Measurements from ENCODE around the gene DOC2B. TPM values are rescaled to one million over a fixed set of nuclear protein-coding genes. Genes with fewer than 3 reads are reported as not detected.

The DOC2B gene
- total and polyA plus RNA-seq, 3 donors from 2014 or later = 1.4 to 4.0 (median 1.9) TPM

DNA sequence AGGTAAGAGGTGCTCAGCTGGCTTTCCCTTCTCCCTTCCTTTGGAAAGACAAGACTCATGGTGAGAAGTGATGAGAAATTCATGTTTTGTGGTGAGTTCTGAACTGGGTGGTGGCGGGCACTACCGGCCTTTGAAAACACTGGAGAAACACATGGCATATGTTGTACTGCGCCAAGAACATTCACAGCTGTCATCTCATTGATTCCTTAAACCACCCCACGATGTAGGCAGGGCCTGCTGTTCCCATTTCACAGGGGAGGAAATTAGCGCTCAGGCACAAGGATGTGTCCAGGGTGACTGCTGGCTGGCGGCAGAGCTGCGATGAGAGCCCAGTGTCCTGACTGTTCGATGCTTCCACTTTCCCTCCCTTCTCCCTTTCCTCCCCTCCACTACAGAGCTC is 1.6 kb upstream of the DOC2B start:
- Histone ChIP-seq H3K4me3 (no peak overlapping the region), H3K27me3 (no peaks in the 10 kb centered on the region), H3K9me3 (no peaks in the 10 kb centered on the region), H3K27ac (no peak overlapping the region), H3K4me1 (no peaks in the 10 kb centered on the region), H3K36me3 (ENCODE audit: low read depth, missing control alignments) (no peaks in the 10 kb centered on the region)
- TF ChIP-seq, protein P1, sequence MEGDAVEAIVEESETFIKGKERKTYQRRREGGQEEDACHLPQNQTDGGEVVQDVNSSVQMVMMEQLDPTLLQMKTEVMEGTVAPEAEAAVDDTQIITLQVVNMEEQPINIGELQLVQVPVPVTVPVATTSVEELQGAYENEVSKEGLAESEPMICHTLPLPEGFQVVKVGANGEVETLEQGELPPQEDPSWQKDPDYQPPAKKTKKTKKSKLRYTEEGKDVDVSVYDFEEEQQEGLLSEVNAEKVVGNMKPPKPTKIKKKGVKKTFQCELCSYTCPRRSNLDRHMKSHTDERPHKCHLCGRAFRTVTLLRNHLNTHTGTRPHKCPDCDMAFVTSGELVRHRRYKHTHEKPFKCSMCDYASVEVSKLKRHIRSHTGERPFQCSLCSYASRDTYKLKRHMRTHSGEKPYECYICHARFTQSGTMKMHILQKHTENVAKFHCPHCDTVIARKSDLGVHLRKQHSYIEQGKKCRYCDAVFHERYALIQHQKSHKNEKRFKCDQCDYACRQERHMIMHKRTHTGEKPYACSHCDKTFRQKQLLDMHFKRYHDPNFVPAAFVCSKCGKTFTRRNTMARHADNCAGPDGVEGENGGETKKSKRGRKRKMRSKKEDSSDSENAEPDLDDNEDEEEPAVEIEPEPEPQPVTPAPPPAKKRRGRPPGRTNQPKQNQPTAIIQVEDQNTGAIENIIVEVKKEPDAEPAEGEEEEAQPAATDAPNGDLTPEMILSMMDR (IDR thresholded peaks at IDR 0.05) = no peak
- no peak for TF ChIP-seq POLR2A (IDR thresholded peaks at IDR 0.05)
- intact Hi-C loops (cut with DNase I; ENCODE audit: low total_unique reads) = no loop called here
- no peak for DNase-seq
- WGBS, 2 donors = 85 to 87% methylated on average over 8 of the region's 8 CpGs

DNA sequence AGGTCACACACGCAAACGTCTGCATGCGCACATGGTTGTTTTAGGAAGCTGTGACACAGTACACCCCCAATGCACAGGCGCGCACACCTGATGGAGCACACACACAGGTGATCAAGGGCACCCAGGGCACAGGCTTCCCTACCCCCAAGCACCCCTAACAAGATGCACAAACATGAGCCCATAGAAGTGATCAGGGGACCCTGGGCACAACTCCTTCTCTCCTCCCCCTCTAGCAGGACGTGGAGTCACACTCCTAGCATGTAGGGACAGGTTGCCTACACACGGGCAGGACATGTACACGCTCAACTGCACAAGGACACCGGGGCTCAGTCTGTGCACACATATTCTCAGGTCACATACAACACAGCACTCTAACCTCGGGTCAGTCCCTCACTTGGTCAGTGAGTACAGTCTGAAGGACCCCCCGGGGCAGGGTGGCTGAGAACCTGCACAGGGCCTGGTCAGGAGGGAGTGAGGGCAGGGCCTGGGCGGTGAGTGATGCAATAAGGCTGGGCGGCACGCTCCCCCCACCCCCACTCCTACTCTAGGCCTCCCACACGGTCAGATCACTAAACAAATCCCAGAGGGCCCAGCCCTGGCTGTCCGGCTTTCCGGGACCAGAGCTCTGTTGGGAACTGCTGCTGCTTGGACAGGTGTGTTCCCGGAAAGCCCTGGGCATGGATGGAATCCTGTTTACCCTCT is 751 bp upstream of the DOC2B start:
- TF ChIP-seq, protein P1 (IDR thresholded peaks at IDR 0.05) = no peak
- TF ChIP-seq POLR2A (IDR thresholded peaks at IDR 0.05) = no peak
- no peak for DNase-seq
- no peak overlapping the region for H3K27ac ChIP-seq
- 61% methylated on average over 18 of the region's 18 CpGs; no CpG with 5 or more reads in 1 of the 2 donors for WGBS, 2 donors
- no peaks in the 10 kb centered on the region for H3K27me3 ChIP-seq
- H3K4me1 ChIP-seq = no peaks in the 10 kb centered on the region
- H3K36me3 ChIP-seq (ENCODE audit: low read depth, missing control alignments) = no peaks in the 10 kb centered on the region
- no peak overlapping the region for H3K4me3 ChIP-seq
- intact Hi-C loops (cut with DNase I; ENCODE audit: low total_unique reads) = no loop called here
- H3K9me3 ChIP-seq = no peaks in the 10 kb centered on the region

DNA sequence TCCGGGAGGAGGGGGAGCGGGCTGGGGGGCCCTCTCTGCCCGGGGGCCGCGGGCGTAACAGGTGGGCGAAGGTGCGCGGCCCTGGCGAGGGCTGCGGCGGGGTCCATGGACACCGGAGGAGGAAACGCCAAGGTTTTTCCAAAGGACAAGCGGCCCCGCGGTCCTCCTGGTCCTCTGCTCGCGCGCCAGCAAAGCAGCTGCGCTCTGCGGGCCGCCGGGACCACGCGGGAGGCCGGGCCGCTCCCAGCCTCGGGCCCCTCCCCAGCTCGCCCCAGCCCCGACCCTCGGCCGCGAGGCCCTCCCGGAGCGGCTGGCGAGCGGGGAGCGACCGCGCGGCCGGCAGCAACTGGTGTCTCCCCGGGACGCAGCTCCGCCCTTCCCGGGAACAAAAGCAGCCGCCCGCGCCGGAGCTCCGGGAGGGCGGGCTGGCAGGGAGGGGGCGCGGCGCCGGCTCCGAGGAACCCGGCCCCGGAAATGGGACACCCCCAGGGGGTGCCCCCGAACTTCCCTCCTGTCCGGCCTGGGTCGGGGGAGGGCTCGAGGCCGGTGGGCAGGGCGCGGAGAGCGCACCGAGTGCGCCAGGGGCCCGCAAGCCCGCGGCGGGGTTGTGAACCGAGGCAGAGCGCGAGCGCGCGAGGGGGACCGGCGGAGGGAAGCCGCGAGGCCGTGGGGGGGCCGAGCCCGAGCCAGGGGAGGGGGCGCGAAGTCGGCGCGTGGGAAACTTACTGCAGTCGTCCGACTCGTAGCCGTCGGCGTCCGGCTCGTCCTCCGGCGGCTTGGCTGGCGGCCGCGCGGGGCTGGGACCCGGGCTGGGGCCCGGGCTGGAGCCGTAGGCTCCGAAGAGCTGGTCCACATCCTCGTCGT is 837 bp downstream of the DOC2B start:
- Histone ChIP-seq H3K27ac (no peak overlapping the region), H3K9me3 (no peaks in the 10 kb centered on the region), H3K4me1 (no peaks in the 10 kb centered on the region), H3K4me3 (peak overlapping the region; percentile 32 to 47), H3K27me3 (no peaks in the 10 kb centered on the region), H3K36me3 (ENCODE audit: low read depth, missing control alignments) (no peaks in the 10 kb centered on the region)
- no peak for TF ChIP-seq POLR2A (IDR thresholded peaks at IDR 0.05)
- TF ChIP-seq, protein P1 (IDR thresholded peaks at IDR 0.05) = no peak
- 1% methylated on average over 86 of the region's 112 CpGs; no CpG with 5 or more reads in 1 of the 2 donors for WGBS, 2 donors
- intact Hi-C loops (cut with DNase I; ENCODE audit: low total_unique reads) = no loop called here
- DNase-seq = no peak

DNA sequence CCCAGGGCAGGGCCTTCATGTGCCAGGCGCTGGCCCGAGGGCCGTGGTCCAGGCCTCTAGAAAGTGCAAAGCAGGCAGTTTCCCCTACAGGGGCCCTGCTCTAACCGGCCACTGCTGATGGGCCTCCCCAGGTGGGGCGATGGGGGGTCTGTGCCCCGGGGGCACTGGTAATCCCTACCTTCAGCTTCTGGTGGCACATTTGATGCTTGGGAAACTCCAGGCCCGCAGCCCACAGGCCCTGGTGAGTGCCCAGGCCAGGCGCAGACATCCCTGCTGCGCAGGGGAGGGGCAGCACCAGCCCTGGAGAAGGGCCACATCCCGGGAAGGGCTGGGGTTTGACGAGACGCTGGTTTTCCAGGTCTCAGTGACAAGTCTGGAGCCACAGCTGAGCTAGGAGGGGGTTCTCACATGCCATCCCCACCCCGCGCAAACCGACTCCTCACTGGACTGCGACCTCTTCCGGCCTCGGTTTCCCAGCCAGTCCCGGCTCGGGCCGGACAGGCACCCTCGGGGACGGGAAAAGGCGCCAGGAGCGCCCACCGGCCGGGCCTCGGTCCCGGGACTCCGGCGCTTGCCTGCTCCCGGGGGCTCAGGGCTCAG is 1.6 kb downstream of the DOC2B start:
- H3K27ac ChIP-seq = no peak overlapping the region
- peak overlapping the region; percentile 32 to 47 for H3K4me3 ChIP-seq
- no peaks in the 10 kb centered on the region for H3K36me3 ChIP-seq (ENCODE audit: low read depth, missing control alignments)
- no peaks in the 10 kb centered on the region for H3K9me3 ChIP-seq
- no peaks in the 10 kb centered on the region for H3K27me3 ChIP-seq
- H3K4me1 ChIP-seq = no peaks in the 10 kb centered on the region
- intact Hi-C loops (cut with DNase I; ENCODE audit: low total_unique reads) = no loop called here
- no peak for DNase-seq
- 20 to 40% methylated on average over 11 to 32 of the region's 32 CpGs for whole genome bisulfite sequencing, 2 donors
- TF ChIP-seq POLR2A (IDR thresholded peaks at IDR 0.05) = no peak
- TF ChIP-seq, protein P1 (IDR thresholded peaks at IDR 0.05) = no peak
